Measurements from ENCODE around the gene WDR55.

WDR55 gene

DNA sequence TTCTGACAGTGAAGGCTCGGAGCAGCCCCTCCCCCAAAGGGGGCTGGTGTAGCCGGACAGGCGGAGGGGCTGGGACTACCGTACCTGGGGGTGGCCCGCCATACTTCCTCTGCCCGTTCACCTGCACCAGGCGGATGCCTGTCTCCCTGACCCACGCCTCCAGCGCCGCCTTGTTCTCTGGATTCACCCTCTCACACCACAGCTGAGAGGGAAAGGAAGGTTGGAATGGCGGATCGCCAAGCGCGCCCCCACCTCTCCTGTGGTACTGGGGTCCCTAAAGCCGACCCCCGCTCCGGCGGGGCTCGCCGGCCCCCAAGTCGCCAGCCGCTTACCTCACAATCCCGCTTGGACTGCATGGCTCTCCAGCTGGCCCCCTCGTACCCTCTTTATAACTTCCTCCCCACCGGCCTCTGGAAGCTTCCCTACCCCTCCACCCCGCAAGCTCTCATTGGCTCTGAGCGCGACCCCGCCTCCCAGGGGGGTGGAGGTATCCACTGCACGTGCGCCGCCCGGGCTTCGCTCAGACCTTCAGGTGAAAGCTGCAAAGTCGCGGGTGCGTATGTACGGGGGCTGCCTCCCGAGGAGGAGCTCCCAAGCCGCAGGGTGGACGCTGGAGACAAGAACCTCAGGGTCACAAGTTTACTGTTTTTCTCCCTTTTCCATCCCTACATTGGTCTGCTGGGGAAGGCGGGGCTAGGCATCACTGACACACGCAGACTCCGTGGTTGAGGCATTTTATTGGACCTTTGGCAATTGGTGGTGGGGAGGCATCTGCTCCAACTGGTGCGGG lies 8.7 kb downstream of the WDR55 start, which contains the start of gene DND1:
DND1 (minus strand) TSS at position 390 of the 790 bp plus-strand sequence; CDS start at position 356, 34 bp downstream.
- H3K27me3 ChIP-seq (ENCODE audit: insufficient read depth, insufficient read length): no peaks in the 10 kb centered on the region
- no peak within 1 kb of the TSS for H3K4me3 ChIP-seq (ENCODE audit: insufficient read length, low read depth)
- no peak for DNase-seq (ENCODE audit: low read depth, low spot score)
- peaks cover 87% of the 10 kb centered on the region for H3K36me3 ChIP-seq (ENCODE audit: insufficient read depth, insufficient read length, low read length)
- H3K4me1 ChIP-seq (ENCODE audit: insufficient read depth, insufficient read length): no peaks in the 10 kb centered on the region
- no peak for TF ChIP-seq YY1 (IDR thresholded peaks at IDR 0.05; ENCODE audit: insufficient read depth, insufficient read length)
- TF ChIP-seq SUZ12 (IDR thresholded peaks at IDR 0.05; ENCODE audit: extremely low read depth, insufficient read depth, insufficient read length): no peak
- no peak for TF ChIP-seq ZNF274 (IDR thresholded peaks at IDR 0.05; ENCODE audit: low read depth, low read length)
- no peaks in the 10 kb centered on the region for H3K9me3 ChIP-seq (ENCODE audit: insufficient read depth, low read length)
- no peak within 1 kb of the TSS for H3K9ac ChIP-seq (ENCODE audit: insufficient read length, low read depth)

DNA sequence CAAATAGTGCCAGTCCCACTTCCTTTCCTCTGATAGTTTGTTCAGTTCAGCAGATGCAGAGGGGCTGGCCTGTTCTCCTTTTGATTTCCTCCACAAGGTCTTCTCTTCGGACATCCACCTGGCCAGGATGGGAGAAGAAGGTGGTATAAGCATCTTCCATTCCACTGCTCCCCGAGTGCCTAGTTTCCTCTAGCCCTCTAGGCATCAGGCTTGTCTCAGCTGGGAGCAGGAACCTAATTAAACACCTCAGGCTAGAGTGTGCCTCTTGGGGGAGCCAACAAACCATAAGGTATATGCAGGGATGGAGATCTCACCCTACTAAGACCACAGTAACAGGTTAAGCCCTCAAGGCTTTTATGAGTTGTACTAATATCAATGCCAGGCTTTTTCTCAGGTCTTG lies 9.5 kb downstream of the WDR55 start:
- no peaks in the 10 kb centered on the region for H3K4me1 ChIP-seq (ENCODE audit: insufficient read depth, insufficient read length)
- TF ChIP-seq ZNF274 (IDR thresholded peaks at IDR 0.05; ENCODE audit: low read depth, low read length): no peak
- no peak for TF ChIP-seq YY1 (IDR thresholded peaks at IDR 0.05; ENCODE audit: insufficient read depth, insufficient read length)
- no peak for TF ChIP-seq SUZ12 (IDR thresholded peaks at IDR 0.05; ENCODE audit: extremely low read depth, insufficient read depth, insufficient read length)
- no peaks in the 10 kb centered on the region for H3K27me3 ChIP-seq (ENCODE audit: insufficient read depth, insufficient read length)
- H3K36me3 ChIP-seq (ENCODE audit: insufficient read depth, insufficient read length, low read length): peaks cover 84% of the 10 kb centered on the region
- no peak overlapping the region for H3K4me3 ChIP-seq (ENCODE audit: insufficient read length, low read depth)
- no peak for DNase-seq (ENCODE audit: low read depth, low spot score)
- H3K9me3 ChIP-seq (ENCODE audit: insufficient read depth, low read length): no peaks in the 10 kb centered on the region
- no peak overlapping the region for H3K9ac ChIP-seq (ENCODE audit: insufficient read length, low read depth)

DNA sequence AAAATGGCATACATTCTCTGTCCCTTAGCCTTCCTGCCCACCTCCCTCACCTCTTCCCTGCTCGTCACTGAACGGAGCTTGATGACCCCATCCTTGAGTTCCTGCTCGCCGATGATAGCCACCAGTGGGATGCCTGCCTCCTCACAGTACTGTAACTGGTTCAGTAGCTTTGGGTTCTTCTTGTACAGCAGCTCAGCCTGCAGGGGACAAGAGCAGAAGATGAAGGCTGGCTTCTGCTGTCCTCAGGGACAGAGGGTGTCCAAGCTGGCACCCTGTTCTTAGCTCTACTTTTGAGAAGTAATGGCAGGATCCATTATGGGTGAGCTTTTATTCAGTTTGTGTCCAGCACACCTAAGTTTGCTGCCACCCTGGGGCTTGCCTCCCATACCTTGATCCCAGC lies 9.9 kb downstream of the WDR55 start:
- no peak for TF ChIP-seq SUZ12 (IDR thresholded peaks at IDR 0.05; ENCODE audit: extremely low read depth, insufficient read depth, insufficient read length)
- no peak for TF ChIP-seq YY1 (IDR thresholded peaks at IDR 0.05; ENCODE audit: insufficient read depth, insufficient read length)
- no peak for TF ChIP-seq ZNF274 (IDR thresholded peaks at IDR 0.05; ENCODE audit: low read depth, low read length)
- H3K27me3 ChIP-seq (ENCODE audit: insufficient read depth, insufficient read length): no peaks in the 10 kb centered on the region
- no peak for DNase-seq (ENCODE audit: low read depth, low spot score)
- peaks cover 84% of the 10 kb centered on the region for H3K36me3 ChIP-seq (ENCODE audit: insufficient read depth, insufficient read length, low read length)
- H3K9ac ChIP-seq (ENCODE audit: insufficient read length, low read depth): no peak overlapping the region
- H3K4me3 ChIP-seq (ENCODE audit: insufficient read length, low read depth): no peak overlapping the region
- H3K9me3 ChIP-seq (ENCODE audit: insufficient read depth, low read length): no peaks in the 10 kb centered on the region
- H3K4me1 ChIP-seq (ENCODE audit: insufficient read depth, insufficient read length): no peaks in the 10 kb centered on the region

DNA sequence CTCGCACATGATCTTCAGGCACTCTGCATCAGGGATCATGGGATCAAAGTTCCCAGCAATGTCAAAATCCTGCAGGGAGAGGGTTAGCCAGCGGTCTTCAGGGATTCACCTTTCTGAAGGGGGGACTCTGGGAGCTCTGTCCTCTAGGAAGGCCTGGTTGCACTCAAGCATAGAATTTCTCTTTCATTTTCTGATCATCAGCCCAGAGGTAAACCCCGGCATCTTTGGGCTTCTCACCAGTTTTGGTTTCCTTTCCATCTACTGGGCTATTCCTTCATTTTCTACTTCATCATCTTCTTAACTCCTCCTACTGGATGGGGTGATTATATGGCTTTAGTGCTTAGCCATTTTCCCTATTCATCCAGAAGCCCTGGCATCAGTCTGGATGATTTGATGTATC lies 13.2 kb downstream of the WDR55 start:
- Histone ChIP-seq H3K9ac (ENCODE audit: insufficient read length, low read depth) (no peak overlapping the region), H3K36me3 (ENCODE audit: insufficient read depth, insufficient read length, low read length) (peaks cover 78% of the 10 kb centered on the region), H3K4me1 (ENCODE audit: insufficient read depth, insufficient read length) (no peaks in the 10 kb centered on the region), H3K4me3 (ENCODE audit: insufficient read length, low read depth) (no peak overlapping the region), H3K9me3 (ENCODE audit: insufficient read depth, low read length) (no peaks in the 10 kb centered on the region), H3K27me3 (ENCODE audit: insufficient read depth, insufficient read length) (no peaks in the 10 kb centered on the region)
- TF ChIP-seq SUZ12 (IDR thresholded peaks at IDR 0.05; ENCODE audit: extremely low read depth, insufficient read depth, insufficient read length) (no peak), YY1 (IDR thresholded peaks at IDR 0.05; ENCODE audit: insufficient read depth, insufficient read length) (no peak), ZNF274 (IDR thresholded peaks at IDR 0.05; ENCODE audit: low read depth, low read length) (no peak)
- no peak for DNase-seq (ENCODE audit: low read depth, low spot score)

DNA sequence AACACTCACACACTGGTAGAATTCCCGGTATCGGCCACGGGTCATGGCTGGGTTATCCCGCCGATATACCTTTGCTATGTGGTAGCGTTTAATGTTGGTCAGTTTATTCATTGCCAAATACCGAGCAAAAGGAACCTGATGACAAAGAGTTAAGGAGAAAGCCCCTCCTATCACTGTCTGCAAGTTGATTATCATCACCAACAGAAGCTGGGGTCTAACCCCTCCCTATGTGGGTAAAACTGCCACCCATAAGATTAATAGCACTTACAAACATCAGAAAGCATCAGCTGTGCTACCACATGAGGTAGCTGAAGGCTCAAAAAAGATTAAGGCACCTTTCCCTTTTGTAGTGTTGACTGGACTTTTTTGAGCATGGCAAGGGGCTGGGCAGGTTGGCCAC lies 14.3 kb downstream of the WDR55 start:
- Histone ChIP-seq H3K4me3 (ENCODE audit: insufficient read length, low read depth) (no peak overlapping the region), H3K9me3 (ENCODE audit: insufficient read depth, low read length) (no peaks in the 10 kb centered on the region), H3K9ac (ENCODE audit: insufficient read length, low read depth) (no peak overlapping the region), H3K36me3 (ENCODE audit: insufficient read depth, insufficient read length, low read length) (peaks cover 76% of the 10 kb centered on the region), H3K27me3 (ENCODE audit: insufficient read depth, insufficient read length) (no peaks in the 10 kb centered on the region), H3K4me1 (ENCODE audit: insufficient read depth, insufficient read length) (no peaks in the 10 kb centered on the region)
- DNase-seq (ENCODE audit: low read depth, low spot score): no peak
- TF ChIP-seq SUZ12 (IDR thresholded peaks at IDR 0.05; ENCODE audit: extremely low read depth, insufficient read depth, insufficient read length) (no peak), ZNF274 (IDR thresholded peaks at IDR 0.05; ENCODE audit: low read depth, low read length) (no peak), YY1 (IDR thresholded peaks at IDR 0.05; ENCODE audit: insufficient read depth, insufficient read length) (no peak)

DNA sequence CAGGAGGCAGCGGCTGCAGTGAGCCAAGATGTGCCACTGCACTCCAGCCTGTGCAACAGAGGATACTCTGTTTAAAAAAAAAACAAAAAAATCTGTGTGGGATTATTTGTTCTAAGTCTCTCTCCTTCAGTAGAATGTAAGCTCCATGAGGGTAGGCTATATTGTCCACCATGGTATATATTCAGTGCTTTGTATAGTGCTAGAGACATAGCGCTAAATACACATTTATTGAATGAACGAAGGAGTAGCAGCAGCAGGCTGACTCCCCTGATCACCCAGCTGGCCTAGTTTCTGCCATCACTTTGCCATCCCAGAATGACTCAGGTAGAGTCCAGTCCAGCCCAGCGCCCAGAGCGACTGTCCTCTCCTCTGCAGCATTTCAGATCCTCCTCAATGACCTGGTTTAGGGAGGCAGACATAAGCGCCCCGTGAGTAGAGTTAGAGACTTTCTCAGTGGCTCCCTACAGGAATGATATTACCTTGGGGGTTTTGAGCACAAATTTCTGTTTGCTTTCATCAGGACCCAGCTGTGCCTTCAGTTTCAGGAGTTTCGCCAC lies 25.8 kb downstream of the WDR55 start:
- Histone ChIP-seq H3K27me3 (ENCODE audit: insufficient read depth, insufficient read length) (no peaks in the 10 kb centered on the region), H3K4me1 (ENCODE audit: insufficient read depth, insufficient read length) (no peaks in the 10 kb centered on the region), H3K36me3 (ENCODE audit: insufficient read depth, insufficient read length, low read length) (peaks cover 50% of the 10 kb centered on the region), H3K4me3 (ENCODE audit: insufficient read length, low read depth) (peak overlapping the region; percentile 87), H3K9ac (ENCODE audit: insufficient read length, low read depth) (peak overlapping the region; percentile 94), H3K9me3 (ENCODE audit: insufficient read depth, low read length) (no peaks in the 10 kb centered on the region)
- no peak for TF ChIP-seq ZNF274 (IDR thresholded peaks at IDR 0.05; ENCODE audit: low read depth, low read length)
- no peak for TF ChIP-seq SUZ12 (IDR thresholded peaks at IDR 0.05; ENCODE audit: extremely low read depth, insufficient read depth, insufficient read length)
- TF ChIP-seq YY1 (IDR thresholded peaks at IDR 0.05; ENCODE audit: insufficient read depth, insufficient read length): no peak
- DNase-seq (ENCODE audit: low read depth, low spot score): no peak
